ENCODE results near the gene COMMD6.

The COMMD6 gene

DNA sequence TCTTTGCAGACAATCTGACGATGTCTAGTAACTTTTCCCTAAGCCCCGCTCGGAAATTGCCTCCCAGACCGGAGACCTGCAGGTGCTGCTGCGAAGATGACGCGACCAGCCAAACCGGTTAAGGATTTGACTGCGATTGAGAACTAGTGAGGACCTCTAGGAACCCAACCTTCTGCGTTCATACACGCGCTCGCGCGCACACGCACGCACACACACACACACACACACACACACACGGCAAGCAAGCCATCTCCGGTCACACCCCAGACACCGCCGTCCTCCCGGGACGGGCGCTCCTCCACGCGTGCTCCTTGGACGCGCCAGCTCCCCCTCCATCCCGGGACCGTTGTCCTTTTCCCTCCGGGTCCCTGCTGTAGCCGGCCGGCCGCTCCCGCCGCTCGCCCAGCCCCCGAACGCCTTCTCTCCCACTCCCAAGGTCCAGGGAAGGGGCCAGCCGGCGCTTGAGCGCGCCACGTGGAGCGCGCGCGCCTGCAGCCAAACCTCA, 56.9 kb downstream of the COMMD6 start:
- TF ChIP-seq, protein P1, sequence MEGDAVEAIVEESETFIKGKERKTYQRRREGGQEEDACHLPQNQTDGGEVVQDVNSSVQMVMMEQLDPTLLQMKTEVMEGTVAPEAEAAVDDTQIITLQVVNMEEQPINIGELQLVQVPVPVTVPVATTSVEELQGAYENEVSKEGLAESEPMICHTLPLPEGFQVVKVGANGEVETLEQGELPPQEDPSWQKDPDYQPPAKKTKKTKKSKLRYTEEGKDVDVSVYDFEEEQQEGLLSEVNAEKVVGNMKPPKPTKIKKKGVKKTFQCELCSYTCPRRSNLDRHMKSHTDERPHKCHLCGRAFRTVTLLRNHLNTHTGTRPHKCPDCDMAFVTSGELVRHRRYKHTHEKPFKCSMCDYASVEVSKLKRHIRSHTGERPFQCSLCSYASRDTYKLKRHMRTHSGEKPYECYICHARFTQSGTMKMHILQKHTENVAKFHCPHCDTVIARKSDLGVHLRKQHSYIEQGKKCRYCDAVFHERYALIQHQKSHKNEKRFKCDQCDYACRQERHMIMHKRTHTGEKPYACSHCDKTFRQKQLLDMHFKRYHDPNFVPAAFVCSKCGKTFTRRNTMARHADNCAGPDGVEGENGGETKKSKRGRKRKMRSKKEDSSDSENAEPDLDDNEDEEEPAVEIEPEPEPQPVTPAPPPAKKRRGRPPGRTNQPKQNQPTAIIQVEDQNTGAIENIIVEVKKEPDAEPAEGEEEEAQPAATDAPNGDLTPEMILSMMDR (IDR thresholded peaks at IDR 0.05; ENCODE audit: low read depth, low read length, missing control alignments): no peak
- in situ Hi-C loops (cut with HindIII; ENCODE audit: low sequenced_read_pairs): no loop called here
- no peak for DNase-seq (ENCODE audit: low read depth)
- peak overlapping the region; percentile 74 for H3K4me3 ChIP-seq (ENCODE audit: low read depth, low read length)

DNA sequence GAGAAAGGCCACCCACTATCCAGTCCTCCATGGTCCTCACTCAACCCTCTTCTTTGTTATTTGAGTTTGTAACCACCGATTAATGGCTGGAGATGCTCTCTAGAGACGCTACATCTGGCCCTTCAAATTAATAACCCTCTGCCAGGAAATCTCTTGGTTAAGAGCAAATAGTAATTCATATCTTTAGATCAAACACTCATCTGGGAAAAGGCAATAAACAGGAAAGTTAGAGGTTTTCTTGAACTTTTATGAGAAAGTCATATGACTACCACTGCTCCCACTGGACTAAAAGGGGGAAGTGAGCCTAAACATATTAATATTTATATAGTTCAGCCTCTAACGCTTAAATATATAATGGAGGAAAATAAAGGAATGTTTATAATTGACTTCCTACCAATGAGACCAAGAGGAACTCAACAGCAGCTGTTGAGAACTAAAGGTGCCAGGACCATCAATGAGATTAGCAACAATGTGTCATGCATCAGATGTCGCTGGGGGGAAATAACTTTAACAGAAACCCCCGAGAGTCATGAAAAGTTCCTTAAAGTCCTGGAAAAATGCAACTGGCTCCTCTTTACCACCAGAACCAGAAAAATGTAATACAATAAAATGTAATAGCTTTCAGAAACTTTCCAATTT, 58.4 kb downstream of the COMMD6 start:
- TF ChIP-seq, protein P1 (IDR thresholded peaks at IDR 0.05; ENCODE audit: low read depth, low read length, missing control alignments): no peak
- H3K4me3 ChIP-seq (ENCODE audit: low read depth, low read length): no peak overlapping the region
- in situ Hi-C loops (cut with HindIII; ENCODE audit: low sequenced_read_pairs): no loop called here
- DNase-seq (ENCODE audit: low read depth): no peak

- in situ Hi-C loops (cut with HindIII; ENCODE audit: low sequenced_read_pairs): no loop called here
- DNase-seq (ENCODE audit: low read depth): no peak
- TF ChIP-seq, protein P1 (IDR thresholded peaks at IDR 0.05; ENCODE audit: low read depth, low read length, missing control alignments): no peak
- H3K4me3 ChIP-seq (ENCODE audit: low read depth, low read length): no peak overlapping the region
These were observed 59.0 kb downstream of the COMMD6 start for GRCh38 chr13:75478659-75479058.
